WI38 (cell line): ENCODE data around the gene FGF9.

ENCODE experiments used
- H3K4me3 ChIP-seq: 2 replicates; pipeline ENCODE4 v1.5.1; 2011; ENCODE audit warnings: low read depth, mild to moderate bottlenecking, control low read depth, low read length
- CTCF ChIP-seq: IDR thresholded peaks from 2 replicates; pipeline ENCODE4 v1.5.1; 2012; ENCODE audit warnings: low read depth, mild to moderate bottlenecking, control low read depth, low read length

The FGF9 gene

GRCh38 chr13:21733475-21734263, 62.8 kb downstream of the FGF9 start:
- no peak for TF ChIP-seq CTCF
- no peak overlapping the region for H3K4me3 ChIP-seq

- no peak for TF ChIP-seq CTCF
- H3K4me3 ChIP-seq = no peak overlapping the region
Observed at GRCh38 chr13:21734961-21735360, 64.1 kb downstream of the FGF9 start.

- H3K4me3 ChIP-seq = no peak overlapping the region
- no peak for TF ChIP-seq CTCF
Observed at GRCh38 chr13:21735701-21736401, 65.0 kb downstream of the FGF9 start.

- no peak overlapping the region for H3K4me3 ChIP-seq
- TF ChIP-seq CTCF = no peak
Observed at GRCh38 chr13:21736926-21737325, 66.1 kb downstream of the FGF9 start.

- no peak for TF ChIP-seq CTCF
- no peak overlapping the region for H3K4me3 ChIP-seq
Observed at GRCh38 chr13:21738630-21739029, 67.8 kb downstream of the FGF9 start.

- H3K4me3 ChIP-seq = no peak overlapping the region
- no peak for TF ChIP-seq CTCF
Observed at GRCh38 chr13:21739771-21740170, 68.9 kb downstream of the FGF9 start.

- H3K4me3 ChIP-seq = no peak overlapping the region
- TF ChIP-seq CTCF = no peak
Observed at GRCh38 chr13:21741396-21741979, 70.6 kb downstream of the FGF9 start.
